Endothelial cell of umbilical vein (primary cell): ENCODE data around the gene KIAA1671. TPM values are rescaled to one million over a fixed set of nuclear protein-coding genes. Genes with fewer than 3 reads are reported as not detected.

ENCODE experiments used
- BruUV-seq: library from RNA; stranded (reverse); fragments of 400-500 nt; replicated peaks from 2 replicates; lab custom pipeline; 2021; lab: Mats Ljungman, UMichigan
- CTCF ChIA-PET: fragments of 300-600, 350-600 bp; sonication (Branson Sonifier 250); formaldehyde crosslinking; loops from one replicate; lab custom pipeline; 2021; ENCODE audit warnings: antibody characterized with exemption, inconsistent platforms; lab: Charles Lee
- POLR2A ChIA-PET: fragments of 300-600, 350-600 bp; sonication (Branson Sonifier 250); formaldehyde crosslinking; loops from one replicate; lab custom pipeline; 2021; ENCODE audit warnings: antibody characterized with exemption, inconsistent platforms; lab: Charles Lee
- DNase-seq: peaks from one replicate; pipeline ENCODE4 v3.0.0-alpha.2; 2011; ENCODE audit warnings: low read depth, low spot score
- FAIRE-seq: peaks from 2 replicates; lab custom pipeline; 2011; peaks lifted over from hg19 to GRCh38; lab: Jason Lieb, UNC
- H2AFZ ChIP-seq: 2 replicates; pipeline ENCODE4 v1.6.0; 2012; ENCODE audit warnings: low read depth, low read length, control low read depth, inconsistent platforms
- H3K27ac ChIP-seq: 2 replicates; pipeline ENCODE4 v1.5.1; 2011; ENCODE audit warnings: low read depth, mild to moderate bottlenecking, control low read depth, low read length, moderate library complexity; ENCODE audit not compliant: insufficient read depth
- H3K27me3 ChIP-seq, 2 experiments: 2 replicates each; pipeline versions ENCODE4 v1.6.0 to v1.6.1; 2011; ENCODE audit warnings: low read length in 2 of 2, mixed read lengths in 1 of 2; ENCODE audit not compliant: control insufficient read depth in 2 of 2, insufficient read depth in 2 of 2
- H3K36me3 ChIP-seq, 2 experiments: 2 replicates in 1 of 2; 3 replicates in 1 of 2; pipeline ENCODE4 v1.5.1; 2011; ENCODE audit warnings: low read length in 2 of 2, mild to moderate bottlenecking in 1 of 2, moderate library complexity in 1 of 2; ENCODE audit not compliant: control insufficient read depth in 2 of 2, insufficient read depth in 2 of 2; ENCODE audit errors: extremely low read depth in 1 of 2
- H3K4me1 ChIP-seq: 3 replicates; pipeline ENCODE4 v1.5.1; 2011; ENCODE audit warnings: mild to moderate bottlenecking, low read length; ENCODE audit not compliant: control insufficient read depth, insufficient read depth; ENCODE audit errors: extremely low read depth
- H3K4me2 ChIP-seq: 2 replicates; pipeline ENCODE4 v1.6.1; 2011; ENCODE audit warnings: low read length, control low read depth, mixed read lengths; ENCODE audit not compliant: insufficient read depth
- H3K4me3 ChIP-seq, 3 experiments: fragments of 200-600 bp in 1 of 3; sonication (generic), shearing (Covaris generic) in 1 of 3; replicated peaks in 1 of 3; 2 replicates each; pipeline ENCODE4 v1.5.1; 2011 to 2016; ENCODE audit warnings: control low read depth in 3 of 3, low read length in 3 of 3, mild to moderate bottlenecking in 2 of 3, inconsistent platforms in 1 of 3, low read depth in 1 of 3, moderate library complexity in 1 of 3; ENCODE audit not compliant: insufficient read depth in 1 of 3
- H3K79me2 ChIP-seq: 2 replicates; pipeline ENCODE4 v1.6.0; 2012; ENCODE audit warnings: low read length, inconsistent platforms; ENCODE audit not compliant: control insufficient read depth, insufficient read depth
- H3K9ac ChIP-seq: replicated peaks from 2 replicates; pipeline ENCODE3; 2011; ENCODE audit warnings: low read length, control low read depth; ENCODE audit not compliant: insufficient read depth; ENCODE audit errors: extremely low read depth
- H3K9me1 ChIP-seq: replicated peaks from 3 replicates; pipeline ENCODE4 v1.6.0; 2011; ENCODE audit warnings: mild to moderate bottlenecking, low read length; ENCODE audit not compliant: control insufficient read depth, insufficient read depth; ENCODE audit errors: extremely low read depth
- H3K9me3 ChIP-seq: replicated peaks from 2 replicates; pipeline ENCODE4 v1.5.1; 2012; ENCODE audit warnings: low read length, inconsistent platforms; ENCODE audit not compliant: control insufficient read depth, insufficient read depth
- H4K20me1 ChIP-seq: replicated peaks from 2 replicates; pipeline ENCODE3; 2011; ENCODE audit warnings: mild to moderate bottlenecking, low read length; ENCODE audit not compliant: control insufficient read depth, insufficient read depth; ENCODE audit errors: extremely low read depth
- CTCF ChIP-seq, 2 donors: IDR thresholded peaks; 1 replicate in 1 of 2; 2 replicates in 1 of 2; pipeline ENCODE4 v1.5.1; 2011; ENCODE audit warnings: low read length in 2 of 2, mild to moderate bottlenecking in 2 of 2, moderate library complexity in 2 of 2, control low read depth in 1 of 2, inconsistent platforms in 1 of 2, low read depth in 1 of 2; ENCODE audit not compliant: insufficient read depth in 1 of 2; ENCODE audit errors: extremely low read depth in 1 of 2
- EZH2 ChIP-seq: IDR thresholded peaks from 2 replicates; pipeline ENCODE4 v1.6.1; 2012; ENCODE audit warnings: borderline replicate concordance, low read depth, mild to moderate bottlenecking, moderate library complexity, low read length, inconsistent platforms; ENCODE audit not compliant: severe bottlenecking
- GATA2 ChIP-seq: IDR thresholded peaks from 2 replicates; pipeline ENCODE4 v1.7.0; 2011; ENCODE audit warnings: low read depth, mild to moderate bottlenecking, moderate library complexity, mixed read lengths, low read length; ENCODE audit not compliant: insufficient read length, insufficient read depth
- JUN ChIP-seq: IDR thresholded peaks from 2 replicates; pipeline ENCODE4 v1.6.1; 2011; ENCODE audit warnings: borderline replicate concordance, low read depth; ENCODE audit not compliant: insufficient read length, insufficient read depth
- MAX ChIP-seq: IDR thresholded peaks from 2 replicates; pipeline ENCODE4 v1.6.1; 2011; ENCODE audit not compliant: insufficient read depth, insufficient read length
- MYC ChIP-seq: IDR thresholded peaks from one replicate; pipeline ENCODE4 v1.6.1; 2011; ENCODE audit warnings: mild to moderate bottlenecking, low read depth, low read length
- POLR2AphosphoS5 ChIP-seq: IDR thresholded peaks from 2 replicates; pipeline ENCODE4 v1.6.1; 2012; ENCODE audit warnings: low read depth, mild to moderate bottlenecking, control low read depth, low read length, moderate library complexity; ENCODE audit not compliant: insufficient read depth
- dilution Hi-C: fragments of 300-500 bp; cut with MboI; formaldehyde crosslinking; loops from one replicate; pipeline ENCODE4 v1.15.0; 2019; ENCODE audit warnings: low sequenced_read_pairs; ENCODE audit not compliant: extremely low pct_ligation_motif_present
- intact Hi-C: fragments of 100-400 bp; cut with micrococcal nuclease; formaldehyde crosslinking; loops from one replicate; pipeline ENCODE4 v1.10.0; 2022
- polyA plus RNA-seq, 4 experiments: library from polyadenylated mRNA; depleted of rRNA in 3 of 4; stranded (reverse) in 3 of 4; unstranded in 1 of 4; fragments of >200 nt; gene quantifications; 2 replicates each; pipeline versions ENCODE4 v1.2.1 to v1.2.3, GENCODE V29; 2011 to 2012; ENCODE audit warnings: missing spikeins in 1 of 4
- total RNA-seq: library from RNA; stranded (reverse); gene quantifications from 2 replicates; pipeline ENCODE4 v1.2.3, GENCODE V29; 2021

The KIAA1671 gene
- total and polyA plus RNA-seq, 2 donors (not counting 3 experiments of a cell fraction or from before 2014, with no cell fraction given) = 23.1 to 85.1 TPM

- BruUV-seq = no TSS peak
- dilution Hi-C loops = no loop called here
Measured at GRCh38 chr22:25019427-25020184, 67.1 kb downstream of the KIAA1671 start.

GRCh38 chr22:25021409-25021808, 68.9 kb downstream of the KIAA1671 start:
- no peaks in the 10 kb centered on the region for H3K36me3 ChIP-seq
- intact Hi-C loops = no loop called here
- dilution Hi-C loops = no loop called here
- H3K4me2 ChIP-seq = no peak overlapping the region
- H3K4me3 ChIP-seq = no peak overlapping the region
- H3K27ac ChIP-seq = no peak overlapping the region
- H2AFZ ChIP-seq = no peak overlapping the region
- H3K27me3 ChIP-seq = no peaks in the 10 kb centered on the region
- H3K9me3 ChIP-seq = no peaks in the 10 kb centered on the region
- no peaks in the 10 kb centered on the region for H4K20me1 ChIP-seq
- CTCF ChIA-PET = interaction anchor here (0.6 to 1.8 kb wide), 6 partner anchors 19 to 71 kb away, joined by 3 to 4 read pairs (median 4); no protein-coding TSS in a partner anchor
- no TSS peak for BruUV-seq
- H3K9ac ChIP-seq = no peak overlapping the region
- POLR2A ChIA-PET = interaction anchor here (0.6 to 0.7 kb wide), 2 partner anchors 47 to 63 kb away, joined by 3 to 4 read pairs; no protein-coding TSS in a partner anchor
- FAIRE-seq = no peak
- peaks cover 6% of the 10 kb centered on the region for H3K79me2 ChIP-seq
- TF ChIP-seq MYC = no peak
- no peak for TF ChIP-seq MAX
- no peak for TF ChIP-seq CTCF (IDR thresholded peaks at IDR 0.05; ENCODE audit: extremely low read depth in 1 of 2, insufficient read depth in 1 of 2, low read depth in 1 of 2, low read length in 2 of 2)
- no peak for TF ChIP-seq GATA2
- TF ChIP-seq EZH2 = no peak
- TF ChIP-seq POLR2AphosphoS5 = no peak
- no peak for DNase-seq
- no peaks in the 10 kb centered on the region for H3K9me1 ChIP-seq
- peaks cover 34% of the 10 kb centered on the region for H3K4me1 ChIP-seq

More at GRCh38 chr22:25019427-25020184, 67.1 kb downstream of the KIAA1671 start:
- no peaks in the 10 kb centered on the region for H3K9me1 ChIP-seq
- ChIA-PET CTCF (no interaction called here), POLR2A (no interaction called here)
- H2AFZ ChIP-seq = no peak overlapping the region
- FAIRE-seq = peak; percentile 8
- no peak overlapping the region for H3K4me3 ChIP-seq
- H3K4me2 ChIP-seq = no peak overlapping the region
- H3K9me3 ChIP-seq = no peaks in the 10 kb centered on the region
- intact Hi-C loops = no loop called here
- H3K9ac ChIP-seq = no peak overlapping the region
- H3K4me1 ChIP-seq = peaks cover 26% of the 10 kb centered on the region
- H4K20me1 ChIP-seq = no peaks in the 10 kb centered on the region
- DNase-seq = no peak
- H3K27ac ChIP-seq = no peak overlapping the region
- H3K27me3 ChIP-seq = no peaks in the 10 kb centered on the region
- TF ChIP-seq JUN = no peak
- no peaks in the 10 kb centered on the region for H3K36me3 ChIP-seq
- peaks cover 6% of the 10 kb centered on the region for H3K79me2 ChIP-seq
